GM23338 (cell line): ENCODE measurements around the gene MTHFSD.

Experiments used
- CREB1 ChIP-seq: fragments of 250-450 bp; sonication (Bioruptor Pico); IDR thresholded peaks from 2 replicates; pipeline ENCODE4 v1.5.0; 2020; ENCODE audit warnings: low read depth, mild to moderate bottlenecking, moderate library complexity
- CTCF ChIP-seq, 2 experiments: fragments of 200-600 bp in 1 of 2; sonication (generic) in 1 of 2; conservative IDR thresholded peaks; 2 replicates each; pipeline versions ENCODE4 v1.5.1 to v1.6.1; 2016 to 2017; ENCODE audit warnings: antibody characterized with exemption in 2 of 2, low read depth in 2 of 2, mild to moderate bottlenecking in 2 of 2, moderate library complexity in 1 of 2
- ETS1 ChIP-seq: IDR thresholded peaks from 2 replicates; pipeline ENCODE4 v1.6.1; 2016; ENCODE audit warnings: antibody characterized with exemption
- EZH2 ChIP-seq: fragments of 200-600 bp; sonication (generic); IDR thresholded peaks from one replicate; pipeline ENCODE4 v1.8.0; 2017; ENCODE audit warnings: antibody characterized with exemption, mild to moderate bottlenecking, low read depth; ENCODE audit not compliant: unreplicated experiment
- EZH2phosphoT487 ChIP-seq: fragments of 200-600 bp; sonication (generic); IDR thresholded peaks from one replicate; pipeline ENCODE4 v1.8.1; 2018; ENCODE audit warnings: antibody characterized with exemption; ENCODE audit not compliant: unreplicated experiment
- JUNB ChIP-seq: IDR thresholded peaks from one replicate; pipeline ENCODE4 v1.6.1; 2016; ENCODE audit warnings: antibody characterized with exemption; ENCODE audit not compliant: unreplicated experiment
- NANOG ChIP-seq: IDR thresholded peaks from 2 replicates; pipeline ENCODE4 v1.6.1; 2016; ENCODE audit warnings: antibody characterized with exemption, borderline replicate concordance
- POLR2AphosphoS5 ChIP-seq: IDR thresholded peaks from 2 replicates; pipeline ENCODE4 v1.6.1; 2016; ENCODE audit warnings: antibody characterized with exemption, low read depth
- ZNF331 ChIP-seq: fragments of 250-450 bp; sonication (Bioruptor Pico); IDR thresholded peaks from 2 replicates; pipeline ENCODE4 v1.5.0; 2020; ENCODE audit warnings: low read depth, mild to moderate bottlenecking, moderate library complexity
- TF ChIP-seq, protein P1 (sequence below): fragments of 250-450 bp; sonication (Bioruptor Pico); IDR thresholded peaks from 2 replicates; pipeline ENCODE4 v1.5.0; 2020; ENCODE audit warnings: mild to moderate bottlenecking, moderate library complexity
- TF ChIP-seq, protein P2 (sequence below): IDR thresholded peaks from one replicate; pipeline ENCODE4 v1.6.1; 2018; ENCODE audit warnings: antibody characterized with exemption; ENCODE audit not compliant: unreplicated experiment

DNA sequence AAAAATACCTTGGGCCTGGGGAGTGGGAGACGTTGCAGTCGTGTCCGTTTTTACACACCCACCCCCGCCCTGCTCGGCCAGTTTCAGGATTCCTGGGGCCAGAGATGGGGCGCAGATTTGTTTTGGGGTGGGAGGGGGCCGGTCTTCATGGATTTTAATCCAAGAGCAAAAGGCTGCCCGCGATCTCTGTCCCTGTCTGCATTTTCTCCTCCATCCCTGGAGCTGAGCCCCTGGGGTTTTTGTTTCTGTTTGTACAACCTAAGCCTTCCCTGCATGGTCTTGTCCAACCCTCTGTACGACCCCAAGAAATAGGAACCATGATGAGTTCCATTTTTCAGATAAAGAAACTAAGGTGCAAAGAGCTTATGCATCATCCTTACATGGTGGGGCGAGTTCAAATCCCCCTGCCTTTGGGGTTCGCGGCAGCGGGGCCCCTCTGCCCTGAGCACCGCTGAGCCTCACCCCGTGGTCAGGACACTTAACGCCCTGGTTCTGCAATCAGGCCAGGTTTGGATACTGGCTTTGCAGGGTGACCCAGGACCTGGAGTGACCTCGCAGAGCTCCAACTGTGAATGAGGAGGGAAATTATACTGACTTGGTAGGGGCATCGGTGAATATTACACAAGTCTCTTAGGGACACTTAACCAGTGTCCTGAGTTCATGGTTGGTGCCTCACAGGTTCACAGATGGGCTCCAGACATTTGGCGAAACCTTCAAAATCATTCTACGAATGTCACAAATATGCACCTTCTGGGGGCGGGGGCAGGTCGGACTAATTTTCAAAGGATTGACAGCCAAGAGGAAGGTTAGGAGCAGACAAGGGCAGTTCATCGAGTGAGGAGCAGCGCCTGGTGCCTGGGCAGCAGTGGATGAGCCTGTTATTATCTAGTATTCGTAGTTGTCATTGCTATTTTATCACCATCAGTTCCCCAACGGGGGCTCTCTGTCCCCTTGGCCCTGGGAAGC is 48.9 kb downstream of the MTHFSD start:
- TF ChIP-seq CTCF (conservative IDR thresholded peaks at IDR 0.05; ENCODE audit: low read depth in 2 of 2) (no peak), ETS1 (no peak), EZH2phosphoT487 (peak; percentile 91), JUNB (no peak), POLR2AphosphoS5 (no peak), EZH2 (peak; percentile 99), CREB1 (CRISPR knock-in tag) (no peak), ZNF331 (no peak), NANOG (no peak)
- TF ChIP-seq, protein P1, sequence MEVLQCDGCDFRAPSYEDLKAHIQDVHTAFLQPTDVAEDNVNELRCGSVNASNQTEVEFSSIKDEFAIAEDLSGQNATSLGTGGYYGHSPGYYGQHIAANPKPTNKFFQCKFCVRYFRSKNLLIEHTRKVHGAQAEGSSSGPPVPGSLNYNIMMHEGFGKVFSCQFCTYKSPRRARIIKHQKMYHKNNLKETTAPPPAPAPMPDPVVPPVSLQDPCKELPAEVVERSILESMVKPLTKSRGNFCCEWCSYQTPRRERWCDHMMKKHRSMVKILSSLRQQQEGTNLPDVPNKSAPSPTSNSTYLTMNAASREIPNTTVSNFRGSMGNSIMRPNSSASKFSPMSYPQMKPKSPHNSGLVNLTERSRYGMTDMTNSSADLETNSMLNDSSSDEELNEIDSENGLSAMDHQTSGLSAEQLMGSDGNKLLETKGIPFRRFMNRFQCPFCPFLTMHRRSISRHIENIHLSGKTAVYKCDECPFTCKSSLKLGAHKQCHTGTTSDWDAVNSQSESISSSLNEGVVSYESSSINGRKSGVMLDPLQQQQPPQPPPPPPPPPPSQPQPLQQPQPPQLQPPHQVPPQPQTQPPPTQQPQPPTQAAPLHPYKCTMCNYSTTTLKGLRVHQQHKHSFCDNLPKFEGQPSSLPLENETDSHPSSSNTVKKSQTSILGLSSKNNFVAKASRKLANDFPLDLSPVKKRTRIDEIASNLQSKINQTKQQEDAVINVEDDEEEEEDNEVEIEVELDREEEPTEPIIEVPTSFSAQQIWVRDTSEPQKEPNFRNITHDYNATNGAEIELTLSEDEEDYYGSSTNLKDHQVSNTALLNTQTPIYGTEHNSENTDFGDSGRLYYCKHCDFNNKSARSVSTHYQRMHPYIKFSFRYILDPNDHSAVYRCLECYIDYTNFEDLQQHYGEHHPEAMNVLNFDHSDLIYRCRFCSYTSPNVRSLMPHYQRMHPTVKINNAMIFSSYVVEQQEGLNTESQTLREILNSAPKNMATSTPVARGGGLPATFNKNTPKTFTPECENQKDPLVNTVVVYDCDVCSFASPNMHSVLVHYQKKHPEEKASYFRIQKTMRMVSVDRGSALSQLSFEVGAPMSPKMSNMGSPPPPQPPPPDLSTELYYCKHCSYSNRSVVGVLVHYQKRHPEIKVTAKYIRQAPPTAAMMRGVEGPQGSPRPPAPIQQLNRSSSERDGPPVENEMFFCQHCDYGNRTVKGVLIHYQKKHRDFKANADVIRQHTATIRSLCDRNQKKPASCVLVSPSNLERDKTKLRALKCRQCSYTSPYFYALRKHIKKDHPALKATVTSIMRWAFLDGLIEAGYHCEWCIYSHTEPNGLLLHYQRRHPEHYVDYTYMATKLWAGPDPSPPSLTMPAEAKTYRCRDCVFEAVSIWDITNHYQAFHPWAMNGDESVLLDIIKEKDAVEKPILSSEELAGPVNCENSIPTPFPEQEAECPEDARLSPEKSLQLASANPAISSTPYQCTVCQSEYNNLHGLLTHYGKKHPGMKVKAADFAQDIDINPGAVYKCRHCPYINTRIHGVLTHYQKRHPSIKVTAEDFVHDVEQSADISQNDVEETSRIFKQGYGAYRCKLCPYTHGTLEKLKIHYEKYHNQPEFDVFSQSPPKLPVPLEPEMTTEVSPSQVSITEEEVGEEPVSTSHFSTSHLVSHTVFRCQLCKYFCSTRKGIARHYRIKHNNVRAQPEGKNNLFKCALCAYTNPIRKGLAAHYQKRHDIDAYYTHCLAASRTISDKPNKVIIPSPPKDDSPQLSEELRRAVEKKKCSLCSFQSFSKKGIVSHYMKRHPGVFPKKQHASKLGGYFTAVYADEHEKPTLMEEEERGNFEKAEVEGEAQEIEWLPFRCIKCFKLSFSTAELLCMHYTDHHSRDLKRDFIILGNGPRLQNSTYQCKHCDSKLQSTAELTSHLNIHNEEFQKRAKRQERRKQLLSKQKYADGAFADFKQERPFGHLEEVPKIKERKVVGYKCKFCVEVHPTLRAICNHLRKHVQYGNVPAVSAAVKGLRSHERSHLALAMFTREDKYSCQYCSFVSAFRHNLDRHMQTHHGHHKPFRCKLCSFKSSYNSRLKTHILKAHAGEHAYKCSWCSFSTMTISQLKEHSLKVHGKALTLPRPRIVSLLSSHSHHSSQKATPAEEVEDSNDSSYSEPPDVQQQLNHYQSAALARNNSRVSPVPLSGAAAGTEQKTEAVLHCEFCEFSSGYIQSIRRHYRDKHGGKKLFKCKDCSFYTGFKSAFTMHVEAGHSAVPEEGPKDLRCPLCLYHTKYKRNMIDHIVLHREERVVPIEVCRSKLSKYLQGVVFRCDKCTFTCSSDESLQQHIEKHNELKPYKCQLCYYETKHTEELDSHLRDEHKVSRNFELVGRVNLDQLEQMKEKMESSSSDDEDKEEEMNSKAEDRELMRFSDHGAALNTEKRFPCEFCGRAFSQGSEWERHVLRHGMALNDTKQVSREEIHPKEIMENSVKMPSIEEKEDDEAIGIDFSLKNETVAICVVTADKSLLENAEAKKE (CRISPR knock-in tag): no peak
- TF ChIP-seq, protein P2, sequence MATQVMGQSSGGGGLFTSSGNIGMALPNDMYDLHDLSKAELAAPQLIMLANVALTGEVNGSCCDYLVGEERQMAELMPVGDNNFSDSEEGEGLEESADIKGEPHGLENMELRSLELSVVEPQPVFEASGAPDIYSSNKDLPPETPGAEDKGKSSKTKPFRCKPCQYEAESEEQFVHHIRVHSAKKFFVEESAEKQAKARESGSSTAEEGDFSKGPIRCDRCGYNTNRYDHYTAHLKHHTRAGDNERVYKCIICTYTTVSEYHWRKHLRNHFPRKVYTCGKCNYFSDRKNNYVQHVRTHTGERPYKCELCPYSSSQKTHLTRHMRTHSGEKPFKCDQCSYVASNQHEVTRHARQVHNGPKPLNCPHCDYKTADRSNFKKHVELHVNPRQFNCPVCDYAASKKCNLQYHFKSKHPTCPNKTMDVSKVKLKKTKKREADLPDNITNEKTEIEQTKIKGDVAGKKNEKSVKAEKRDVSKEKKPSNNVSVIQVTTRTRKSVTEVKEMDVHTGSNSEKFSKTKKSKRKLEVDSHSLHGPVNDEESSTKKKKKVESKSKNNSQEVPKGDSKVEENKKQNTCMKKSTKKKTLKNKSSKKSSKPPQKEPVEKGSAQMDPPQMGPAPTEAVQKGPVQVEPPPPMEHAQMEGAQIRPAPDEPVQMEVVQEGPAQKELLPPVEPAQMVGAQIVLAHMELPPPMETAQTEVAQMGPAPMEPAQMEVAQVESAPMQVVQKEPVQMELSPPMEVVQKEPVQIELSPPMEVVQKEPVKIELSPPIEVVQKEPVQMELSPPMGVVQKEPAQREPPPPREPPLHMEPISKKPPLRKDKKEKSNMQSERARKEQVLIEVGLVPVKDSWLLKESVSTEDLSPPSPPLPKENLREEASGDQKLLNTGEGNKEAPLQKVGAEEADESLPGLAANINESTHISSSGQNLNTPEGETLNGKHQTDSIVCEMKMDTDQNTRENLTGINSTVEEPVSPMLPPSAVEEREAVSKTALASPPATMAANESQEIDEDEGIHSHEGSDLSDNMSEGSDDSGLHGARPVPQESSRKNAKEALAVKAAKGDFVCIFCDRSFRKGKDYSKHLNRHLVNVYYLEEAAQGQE: no peak
